K562 (cell line): ENCODE measurements around the gene ETNK2. TPM values are rescaled to one million over a fixed set of nuclear protein-coding genes. Genes with fewer than 3 reads are reported as not detected.

Source experiments
- ATAC-seq: fragments of 200-7000 bp; cut with Tn5 transposase; 3 replicates; pipeline ENCODE4 v1.9.1; 2020; ENCODE audit warnings: moderate library complexity
- BruUV-seq: library from RNA; stranded (reverse); fragments of 400-500 nt; replicated peaks from 2 replicates; lab custom pipeline; 2021; lab: Mats Ljungman, UMichigan
- CTCF ChIA-PET: fragments of 300-600 bp; formaldehyde crosslinking; extraction: SDS; loops from one replicate; lab custom pipeline; 2021; ENCODE audit warnings: low intra/inter-chr PET ratio; lab: Yijun Ruan, JAX
- POLR2A ChIA-PET: fragments of 300-600, 350-650 bp; sonication (Branson Sonifier 250); formaldehyde crosslinking; extraction: SDS; loops from one replicate; lab custom pipeline; 2021; ENCODE audit warnings: antibody characterized with exemption, inconsistent platforms; lab: Yijun Ruan, JAX
- DNase-seq, 4 experiments: peaks; one replicate each; pipeline versions ENCODE4 v3.0.0 to v3.0.0-alpha.2; 2011 to 2018; ENCODE audit warnings: low spot score in 3 of 4, mixed read lengths in 3 of 4; ENCODE audit errors: extremely low read depth in 1 of 4
- FAIRE-seq: peaks from 2 replicates; lab custom pipeline; 2011; peaks lifted over from hg19 to GRCh38; lab: Jason Lieb, UNC
- H2AFZ ChIP-seq: 2 replicates; pipeline ENCODE4 v1.6.0; 2011; ENCODE audit warnings: low read depth, low read length, control low read depth, inconsistent platforms
- H3K27ac ChIP-seq: fragments of 200-600 bp; 3 replicates; pipeline ENCODE4 v1.8.0; 2011; ENCODE audit warnings: low read depth, mild to moderate bottlenecking, control low read depth, inconsistent platforms, low read length, moderate library complexity, mixed read lengths; ENCODE audit errors: extremely low read depth
- H3K27me3 ChIP-seq, 2 experiments: fragments of 300-600 bp in 1 of 2; 2 replicates in 1 of 2; 3 replicates in 1 of 2; pipeline versions ENCODE4 v1.6.0 to v1.8.0; 2011; ENCODE audit warnings: inconsistent platforms in 2 of 2, low read length in 2 of 2, mild to moderate bottlenecking in 1 of 2, mixed read lengths in 1 of 2, moderate library complexity in 1 of 2; ENCODE audit not compliant: control insufficient read depth in 2 of 2, insufficient read depth in 2 of 2
- H3K36me3 ChIP-seq: fragments of 300-600 bp; 3 replicates; pipeline ENCODE4 v1.8.0; 2011; ENCODE audit warnings: mild to moderate bottlenecking, low read length, inconsistent platforms; ENCODE audit not compliant: control insufficient read depth, insufficient read depth
- H3K4me1 ChIP-seq, 2 experiments: fragments of 200-600 bp in 1 of 2; replicated peaks in 1 of 2; 2 replicates in 1 of 2; 3 replicates in 1 of 2; pipeline versions ENCODE4 v1.5.1 to v1.8.0; 2011; ENCODE audit warnings: inconsistent platforms in 2 of 2, low read length in 2 of 2, mild to moderate bottlenecking in 1 of 2, mixed read lengths in 1 of 2, moderate library complexity in 1 of 2; ENCODE audit not compliant: control insufficient read depth in 2 of 2, insufficient read depth in 2 of 2
- H3K4me2 ChIP-seq: 2 replicates; pipeline ENCODE4 v1.6.1; 2011; ENCODE audit warnings: low read length, control low read depth, inconsistent platforms, mixed read lengths; ENCODE audit not compliant: insufficient read depth
- H3K4me3 ChIP-seq: fragments of 200-600 bp; sonication (generic), shearing (Covaris generic); 2 replicates; pipeline ENCODE4 v1.5.1; 2016; ENCODE audit warnings: control low read depth, inconsistent platforms
- H3K79me2 ChIP-seq: fragments of 200-600 bp; 3 replicates; pipeline ENCODE4 v1.8.0; 2011; ENCODE audit warnings: low read length, inconsistent platforms; ENCODE audit not compliant: control insufficient read depth, insufficient read depth
- H3K9ac ChIP-seq, 2 experiments: 2 replicates each; pipeline versions ENCODE4 v1.6.0 to v1.6.1; 2011; ENCODE audit warnings: low read depth in 2 of 2, low read length in 2 of 2, control low read depth in 1 of 2, inconsistent platforms in 1 of 2, mild to moderate bottlenecking in 1 of 2, mixed read lengths in 1 of 2; ENCODE audit not compliant: insufficient read depth in 1 of 2
- H3K9me1 ChIP-seq: one replicate; pipeline ENCODE4 v1.6.0; 2011; ENCODE audit warnings: inconsistent platforms, mild to moderate bottlenecking, low read length, moderate library complexity; ENCODE audit not compliant: control insufficient read depth, insufficient read depth
- H3K9me3 ChIP-seq: replicated peaks from 2 replicates; pipeline ENCODE4 v1.5.1; 2011; ENCODE audit warnings: low read depth, low read length, inconsistent platforms; ENCODE audit not compliant: control insufficient read depth, insufficient read depth
- H4K20me1 ChIP-seq: replicated peaks from 2 replicates; pipeline ENCODE4 v1.6.1; 2011; ENCODE audit warnings: low read length, inconsistent platforms, mixed read lengths; ENCODE audit not compliant: control insufficient read depth, insufficient read depth
- DDX20 ChIP-seq: fragments of 450-650 bp; IDR thresholded peaks from 2 replicates; pipeline ENCODE4 v1.6.1; 2016; ENCODE audit warnings: missing genetic modification characterization, low read depth, mild to moderate bottlenecking, missing compliant biosample characterization, moderate library complexity
- GABPA ChIP-seq: fragments of 200-800 bp; sonication (Bioruptor generic); conservative IDR thresholded peaks from 2 replicates; pipeline ENCODE4 v1.6.1; 2016; ENCODE audit warnings: low read depth, missing genetic modification characterization, missing compliant biosample characterization
- STAT5B ChIP-seq: fragments of 250-450 bp; sonication (Bioruptor Pico); IDR thresholded peaks from 2 replicates; pipeline ENCODE4 v1.8.0; 2021; ENCODE audit warnings: mild to moderate bottlenecking, inconsistent platforms
- ZNF707 ChIP-seq: fragments of 250-450 bp; sonication (Bioruptor Pico); conservative IDR thresholded peaks from 2 replicates; pipeline ENCODE4 v1.8.0; 2022; ENCODE audit warnings: inconsistent platforms, mild to moderate bottlenecking, moderate library complexity
- WGBS: fragments of 100-300 bp; shearing (Covaris generic); methylation state at CpG from one replicate; pipeline ENCODE4 v1.1.6; 2016; ENCODE audit warnings: low coverage, mixed read lengths; ENCODE audit not compliant: insufficient coverage; ENCODE audit errors: missing lambda C conversion rate; 5-methylcytosine and 5-hydroxymethylcytosine counted together
- in situ Hi-C: fragments of 300-500 bp; cut with MboI; formaldehyde crosslinking; loops from 4 replicates; pipeline ENCODE4 v1.15.0; 2018; ENCODE audit warnings: inconsistent platforms, mixed read lengths
- intact Hi-C: fragments of 100-400 bp; cut with micrococcal nuclease; formaldehyde crosslinking; loops from 2 replicates; pipeline ENCODE4 v1.14.2; 2022
- polyA plus RNA-seq, 8 experiments: library from polyadenylated mRNA; depleted of rRNA in 4 of 8; stranded (reverse) in 5 of 8; unstranded in 3 of 8; fragments of >200 nt; fragmentation: Nextera tagmentation in 2 of 8; fragmentation: Illumina TruSeq in 1 of 8; extraction: Ambion mirVana in 2 of 8; extraction: Trizol in 1 of 8; gene quantifications; 2 replicates each; pipeline versions ENCODE4 v1.2.1 to v1.2.3, GENCODE V29; 2011 to 2014; ENCODE audit warnings: inconsistent platforms in 1 of 8, missing spikeins in 1 of 8
- total RNA-seq, 7 experiments: library from RNA; depleted of rRNA in 6 of 7; stranded (reverse); fragments of >200 nt in 6 of 7; fragmentation: Illumina TruSeq in 2 of 7; extraction: Trizol in 2 of 7; gene quantifications; 2 replicates each; pipeline versions ENCODE4 v1.2.1 to v1.2.3, GENCODE V29; 2011 to 2021; ENCODE audit warnings: low replicate concordance in 1 of 7
- TF ChIP-seq, protein P1 (sequence below), 2 experiments: fragments of 450-650 bp; IDR thresholded peaks; 2 replicates each; pipeline ENCODE4 v1.6.1; 2016; ENCODE audit warnings: mild to moderate bottlenecking in 2 of 2, borderline replicate concordance in 1 of 2, low read depth in 1 of 2, moderate library complexity in 1 of 2
- TF ChIP-seq, protein P2 (sequence below): sonication (generic); formaldehyde crosslinking; IDR thresholded peaks from 2 replicates; pipeline ENCODE4 v1.8.1; 2023; ENCODE audit warnings: mild to moderate bottlenecking, missing genetic modification reagents

Gene ETNK2
- total and polyA plus RNA-seq, 9 of the 15 experiments (the other 6 are each of a cell fraction or from before 2014, with no cell fraction given) = 0.03 to 0.38 (median 0.13) TPM; not detected in 4

DNA sequence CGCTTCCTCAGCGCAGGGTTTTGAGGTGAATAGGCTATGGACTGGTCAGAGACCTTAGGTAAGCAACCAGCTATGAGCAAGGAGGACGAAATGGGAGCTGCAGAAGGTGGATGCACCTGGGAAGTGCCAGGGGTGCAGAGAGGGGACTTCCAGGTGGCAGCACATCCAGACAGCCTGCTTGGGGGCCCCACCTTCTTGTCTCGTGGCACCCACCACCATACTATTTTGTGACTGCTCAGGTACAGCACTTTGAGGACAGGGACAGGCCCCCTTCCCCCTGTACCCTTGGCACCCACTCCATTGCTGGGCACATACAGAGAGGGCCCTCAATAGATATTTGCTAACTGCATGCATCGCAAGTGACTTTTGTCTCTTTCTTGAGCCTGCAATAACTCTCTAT, 45.2 kb upstream of the ETNK2 start:
- intact Hi-C loops = no loop called here
- no peak for ATAC-seq
- Histone ChIP-seq H3K36me3 (no peaks in the 10 kb centered on the region), H3K4me2 (no peak overlapping the region), H3K79me2 (no peaks in the 10 kb centered on the region), H3K4me3 (no peak overlapping the region), H3K4me1 (no peaks in the 10 kb centered on the region), H4K20me1 (no peaks in the 10 kb centered on the region), H3K9me1 (no peaks in the 10 kb centered on the region), H3K9me3 (no peaks in the 10 kb centered on the region; the same call in 1 of the 2 replicates), H3K27ac (no peak overlapping the region), H2AFZ (no peak overlapping the region), H3K27me3 (peaks cover 19 to 73% of the 10 kb centered on the region in 2 experiments; a peak in 4 of 5 replicates), H3K9ac (no peak overlapping the region)
- POLR2A ChIA-PET = interaction anchor here (0.7 kb wide), 1 partner anchor 17 kb away, joined by 3 read pairs; no protein-coding TSS in a partner anchor
- 4% methylated on average over 5 of the region's 5 CpGs for WGBS
- no peak for DNase-seq
- no peak for FAIRE-seq
- in situ Hi-C loops = no loop called here
- BruUV-seq = no TSS peak
- CTCF ChIA-PET = no interaction called here
- TF ChIP-seq GABPA (tag) (no peak), STAT5B (no peak), ZNF707 (CRISPR knock-in tag) (no peak), DDX20 (tag) (no peak)
- TF ChIP-seq, protein P1, sequence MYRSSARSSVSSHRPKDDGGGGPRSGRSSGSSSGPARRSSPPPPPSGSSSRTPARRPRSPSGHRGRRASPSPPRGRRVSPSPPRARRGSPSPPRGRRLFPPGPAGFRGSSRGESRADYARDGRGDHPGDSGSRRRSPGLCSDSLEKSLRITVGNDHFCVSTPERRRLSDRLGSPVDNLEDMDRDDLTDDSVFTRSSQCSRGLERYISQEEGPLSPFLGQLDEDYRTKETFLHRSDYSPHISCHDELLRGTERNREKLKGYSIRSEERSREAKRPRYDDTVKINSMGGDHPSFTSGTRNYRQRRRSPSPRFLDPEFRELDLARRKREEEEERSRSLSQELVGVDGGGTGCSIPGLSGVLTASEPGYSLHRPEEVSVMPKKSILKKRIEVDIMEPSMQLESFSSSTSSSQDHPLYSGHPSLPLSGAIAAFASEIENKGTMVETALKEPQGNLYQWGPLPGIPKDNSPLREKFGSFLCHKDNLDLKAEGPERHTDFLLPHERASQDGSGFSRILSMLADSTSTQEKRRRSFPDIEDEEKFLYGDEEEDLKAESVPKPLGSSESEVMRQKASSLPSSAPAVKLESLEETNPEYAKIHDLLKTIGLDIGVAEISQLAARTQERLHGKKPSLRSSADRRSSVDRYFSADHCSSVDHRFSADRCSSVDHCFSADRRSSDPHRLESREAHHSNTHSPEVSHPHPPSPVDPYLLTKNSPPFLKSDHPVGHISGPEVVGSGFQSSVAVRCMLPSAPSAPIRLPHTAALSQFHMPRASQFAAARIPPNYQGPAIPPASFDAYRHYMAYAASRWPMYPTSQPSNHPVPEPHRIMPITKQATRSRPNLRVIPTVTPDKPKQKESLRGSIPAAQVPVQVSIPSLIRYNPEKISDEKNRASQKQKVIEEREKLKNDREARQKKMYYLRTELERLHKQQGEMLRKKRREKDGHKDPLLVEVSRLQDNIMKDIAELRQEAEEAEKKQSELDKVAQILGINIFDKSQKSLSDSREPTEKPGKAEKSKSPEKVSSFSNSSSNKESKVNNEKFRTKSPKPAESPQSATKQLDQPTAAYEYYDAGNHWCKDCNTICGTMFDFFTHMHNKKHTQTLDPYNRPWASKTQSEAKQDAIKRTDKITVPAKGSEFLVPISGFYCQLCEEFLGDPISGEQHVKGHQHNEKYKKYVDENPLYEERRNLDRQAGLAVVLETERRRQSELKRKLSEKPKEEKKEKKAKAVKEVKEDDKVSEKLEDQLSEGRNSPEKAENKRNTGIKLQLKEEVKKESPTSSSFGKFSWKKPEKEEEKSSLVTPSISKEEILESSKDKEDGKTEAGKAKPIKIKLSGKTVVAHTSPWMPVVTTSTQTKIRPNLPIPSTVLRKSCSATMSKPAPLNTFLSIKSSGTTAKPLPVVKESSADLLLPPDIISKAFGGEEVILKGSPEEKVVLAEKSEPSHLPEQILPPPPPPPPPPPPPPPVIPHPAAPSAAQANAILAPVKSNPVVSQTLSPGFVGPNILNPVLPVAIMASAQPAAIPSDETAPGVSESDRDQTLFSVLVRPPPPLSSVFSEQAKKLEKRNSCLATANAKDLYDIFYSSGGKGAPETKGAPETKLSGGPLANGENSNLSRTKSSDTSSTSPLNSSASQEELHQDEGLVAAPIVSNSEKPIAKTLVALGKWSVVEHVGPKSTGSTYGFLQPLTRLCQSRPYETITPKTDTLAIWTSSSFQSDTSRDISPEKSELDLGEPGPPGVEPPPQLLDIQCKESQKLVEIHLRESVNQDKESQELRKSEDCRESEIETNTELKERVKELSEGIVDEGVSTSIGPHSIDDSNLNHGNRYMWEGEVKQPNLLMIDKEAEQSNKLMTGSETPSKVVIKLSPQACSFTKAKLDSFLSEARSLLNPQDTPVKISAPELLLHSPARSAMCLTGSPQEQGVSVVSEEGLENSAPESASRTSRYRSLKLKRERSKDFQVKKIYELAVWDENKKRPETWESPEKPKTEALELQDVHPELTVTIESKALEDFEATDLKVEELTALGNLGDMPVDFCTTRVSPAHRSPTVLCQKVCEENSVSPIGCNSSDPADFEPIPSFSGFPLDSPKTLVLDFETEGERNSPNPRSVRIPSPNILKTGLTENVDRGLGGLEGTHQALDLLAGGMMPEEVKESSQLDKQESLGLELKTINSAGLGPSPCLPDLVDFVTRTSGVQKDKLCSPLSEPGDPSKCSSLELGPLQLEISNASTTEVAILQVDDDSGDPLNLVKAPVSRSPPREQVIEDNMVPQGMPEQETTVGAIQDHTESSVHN (IDR thresholded peaks at IDR 0.05; ENCODE audit: borderline replicate concordance in 1 of 2, low read depth in 1 of 2) = no peak
- TF ChIP-seq, protein P2, sequence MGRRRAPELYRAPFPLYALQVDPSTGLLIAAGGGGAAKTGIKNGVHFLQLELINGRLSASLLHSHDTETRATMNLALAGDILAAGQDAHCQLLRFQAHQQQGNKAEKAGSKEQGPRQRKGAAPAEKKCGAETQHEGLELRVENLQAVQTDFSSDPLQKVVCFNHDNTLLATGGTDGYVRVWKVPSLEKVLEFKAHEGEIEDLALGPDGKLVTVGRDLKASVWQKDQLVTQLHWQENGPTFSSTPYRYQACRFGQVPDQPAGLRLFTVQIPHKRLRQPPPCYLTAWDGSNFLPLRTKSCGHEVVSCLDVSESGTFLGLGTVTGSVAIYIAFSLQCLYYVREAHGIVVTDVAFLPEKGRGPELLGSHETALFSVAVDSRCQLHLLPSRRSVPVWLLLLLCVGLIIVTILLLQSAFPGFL (CRISPR knock-in tag) = no peak
